COR-L47 (cell line): ENCODE results near the gene PIWIL4.

Experiments
- DNase-seq: peaks from one replicate; lab custom pipeline; 2025; lab: John Stamatoyannopoulos, UW

The PIWIL4 gene

DNA sequence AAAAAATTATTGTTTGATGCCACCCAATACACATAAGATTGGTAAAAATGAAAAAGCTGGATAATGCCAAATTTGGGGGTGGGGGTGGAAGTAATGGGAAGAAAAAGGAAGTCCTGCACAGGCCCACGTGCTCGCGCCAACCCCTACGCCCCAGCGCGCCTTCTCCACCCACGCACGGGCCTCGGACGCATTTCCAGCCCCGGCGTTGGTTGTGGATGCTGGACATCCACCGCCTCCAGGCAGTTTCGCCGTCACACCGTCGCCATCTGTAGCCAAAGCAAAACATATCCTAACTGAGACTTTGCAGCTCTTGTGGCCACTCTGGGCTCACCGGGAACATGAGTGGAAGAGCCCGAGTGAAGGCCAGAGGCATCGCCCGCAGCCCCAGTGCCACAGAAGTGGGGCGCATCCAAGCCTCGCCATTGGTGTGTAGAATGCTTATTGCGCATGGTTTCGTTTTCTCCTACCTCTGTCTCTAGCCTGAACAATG lies at the start of gene PIWIL4:
PIWIL4 (plus strand) TSS at position 188 of the 490 bp plus-strand sequence; CDS start at position 339, 151 bp downstream.
- no peak for DNase-seq

DNA sequence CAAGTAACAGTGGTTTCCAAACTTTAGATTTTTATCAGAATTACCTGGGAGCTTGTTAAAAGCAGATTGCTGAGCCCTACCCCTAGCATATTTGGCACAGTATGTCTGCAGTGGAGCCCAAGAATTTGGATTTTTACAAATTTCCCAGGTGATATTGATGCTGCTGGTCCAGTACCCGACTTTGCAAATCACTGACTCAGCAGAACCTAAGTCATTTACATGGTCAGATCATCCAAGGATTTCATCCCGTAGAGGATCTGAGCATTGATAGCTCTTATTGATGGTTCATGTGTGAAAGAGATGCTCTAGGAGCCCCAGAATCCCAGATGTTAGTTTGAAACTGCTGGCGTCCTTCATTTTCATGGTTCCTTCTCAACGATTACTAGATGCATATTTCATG lies 48.9 kb upstream of the PIWIL4 start:
- no peak for DNase-seq

DNA sequence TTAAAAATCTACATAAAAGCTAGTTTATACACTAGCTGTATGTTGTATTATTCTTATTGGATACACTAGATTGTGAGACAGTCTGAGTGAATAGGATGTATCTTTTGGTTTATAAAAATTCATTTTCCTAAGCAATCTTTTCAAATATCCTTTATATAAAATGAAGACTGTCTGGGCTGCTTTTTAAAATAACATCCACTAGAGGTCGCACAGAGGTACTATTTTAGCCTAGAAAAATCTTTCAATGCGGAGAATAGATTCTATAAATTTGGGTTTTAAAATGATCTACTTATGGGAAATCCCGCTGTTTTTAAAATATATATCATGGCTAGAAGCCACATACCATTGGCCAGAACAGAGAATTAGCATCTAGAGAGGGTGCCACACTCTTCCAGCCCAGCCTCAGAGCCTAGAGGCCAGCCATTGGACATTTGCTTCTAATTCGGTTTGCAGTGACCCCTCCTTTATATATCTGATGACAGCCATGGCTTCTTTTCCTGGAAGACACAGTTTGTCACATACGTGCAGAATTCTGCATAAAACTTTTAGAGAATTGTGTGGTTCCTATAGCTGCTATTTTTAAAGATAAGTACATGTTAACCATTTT lies 47.6 kb upstream of the PIWIL4 start:
- DNase-seq: no peak

DNA sequence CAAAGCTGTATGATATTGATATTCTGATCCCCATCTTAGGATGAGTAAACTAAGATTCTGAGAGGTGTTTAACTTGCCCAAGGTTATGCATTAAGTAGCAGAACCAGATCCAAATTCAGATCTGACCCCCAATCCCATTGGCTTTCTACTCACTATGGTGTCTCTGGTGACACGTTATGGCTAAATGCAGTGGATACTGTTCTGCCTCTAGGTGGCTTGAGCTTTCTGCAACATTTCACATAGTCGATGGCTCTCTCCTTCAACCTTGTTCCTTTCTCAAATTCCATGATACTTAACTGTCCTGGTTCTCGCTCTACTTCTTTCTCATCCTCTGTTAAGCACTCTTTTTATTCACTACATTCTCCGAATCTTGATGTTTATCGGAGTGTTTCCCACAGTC lies 45.5 kb upstream of the PIWIL4 start:
- DNase-seq: no peak

DNA sequence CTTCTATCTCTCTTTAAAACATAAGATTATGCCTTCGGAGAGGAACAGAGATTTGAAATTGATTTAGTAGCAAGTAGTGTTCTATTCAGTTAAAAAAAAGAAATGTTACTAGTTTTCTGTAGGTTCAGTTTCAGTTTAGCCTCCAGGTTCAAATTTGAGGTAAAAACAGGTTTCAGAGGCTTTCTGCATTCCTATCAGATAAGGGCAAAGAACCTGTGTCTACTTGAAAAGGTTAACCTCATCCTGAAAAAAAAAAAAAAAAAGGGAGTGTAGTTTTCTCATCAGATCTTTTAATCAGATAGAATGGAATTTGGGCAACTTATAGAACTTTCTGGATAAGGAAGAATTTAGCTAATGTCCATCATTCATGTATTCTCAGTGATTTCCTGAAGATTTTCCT lies 42.8 kb upstream of the PIWIL4 start:
- no peak for DNase-seq

DNA sequence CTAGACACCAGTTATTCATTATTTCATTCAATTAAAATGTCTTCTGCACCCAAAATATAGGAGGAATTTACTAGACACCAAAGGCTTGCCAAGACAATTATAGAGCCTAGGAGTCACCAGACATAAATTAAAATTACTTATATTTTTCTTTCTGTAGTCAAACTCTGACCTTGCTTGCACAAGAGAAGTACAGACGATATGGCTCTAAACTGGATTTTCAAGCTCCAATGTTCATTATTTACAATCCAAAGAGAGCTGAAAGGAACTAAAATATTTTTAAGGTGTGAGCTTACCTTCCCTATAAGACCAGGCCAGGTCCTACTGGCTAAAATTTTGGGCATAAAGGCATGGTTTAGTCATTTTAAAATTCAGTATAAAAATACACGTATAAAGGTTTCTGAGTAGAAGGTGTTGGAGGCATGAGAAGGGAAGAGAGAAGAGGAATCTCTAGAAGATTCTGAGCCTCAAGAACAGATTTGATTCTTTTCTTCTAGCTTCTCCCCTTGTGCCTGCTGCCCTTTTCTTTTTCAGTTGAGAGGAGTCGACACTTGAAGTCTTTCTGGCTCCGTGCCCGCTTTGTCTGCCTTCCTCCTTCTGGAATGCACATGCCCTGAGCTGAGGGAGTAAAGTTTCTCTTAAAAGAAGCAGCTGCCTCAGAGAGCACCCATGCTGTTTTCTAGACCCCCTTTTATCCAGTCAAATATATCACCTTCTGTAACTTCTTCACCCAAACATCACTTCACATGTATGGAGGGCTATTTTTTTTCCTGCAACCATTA lies 41.4 kb upstream of the PIWIL4 start:
- DNase-seq: no peak

DNA sequence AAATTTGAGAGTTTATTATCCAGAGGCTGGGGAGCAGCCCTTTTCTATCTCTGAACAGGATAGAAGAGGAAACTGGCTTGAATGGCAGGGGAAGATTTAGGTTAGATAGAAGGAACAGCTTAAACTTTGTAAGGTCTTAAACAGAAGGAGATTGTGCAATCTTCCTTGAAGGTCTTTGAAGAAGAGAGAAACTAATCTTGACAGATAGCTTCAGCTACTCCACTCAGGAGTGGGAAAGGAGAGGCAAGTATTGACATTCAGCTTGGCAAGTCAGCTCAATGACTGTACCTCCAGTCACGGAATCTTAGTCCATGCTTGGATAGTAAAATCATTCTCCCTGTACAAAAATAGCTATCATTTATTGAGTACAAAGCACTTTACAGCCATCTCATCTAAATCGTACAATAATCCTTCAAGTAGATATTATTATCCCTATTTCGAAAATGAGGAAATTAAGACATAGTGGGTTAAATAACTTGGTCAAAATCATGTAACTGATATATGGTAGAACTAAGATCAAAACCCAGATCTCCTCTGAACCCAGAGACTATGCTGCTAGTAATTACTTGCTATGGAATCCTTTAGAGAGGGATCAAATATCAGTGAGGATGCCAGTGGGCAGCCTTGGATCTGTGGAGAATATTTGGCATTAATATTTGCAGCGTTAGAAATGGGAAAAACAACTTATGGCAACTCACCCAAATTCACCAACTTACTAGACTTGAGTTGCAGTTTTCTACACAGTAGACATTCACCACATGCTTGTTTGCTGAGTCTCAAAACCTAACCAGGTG lies 40.3 kb upstream of the PIWIL4 start:
- no peak for DNase-seq

DNA sequence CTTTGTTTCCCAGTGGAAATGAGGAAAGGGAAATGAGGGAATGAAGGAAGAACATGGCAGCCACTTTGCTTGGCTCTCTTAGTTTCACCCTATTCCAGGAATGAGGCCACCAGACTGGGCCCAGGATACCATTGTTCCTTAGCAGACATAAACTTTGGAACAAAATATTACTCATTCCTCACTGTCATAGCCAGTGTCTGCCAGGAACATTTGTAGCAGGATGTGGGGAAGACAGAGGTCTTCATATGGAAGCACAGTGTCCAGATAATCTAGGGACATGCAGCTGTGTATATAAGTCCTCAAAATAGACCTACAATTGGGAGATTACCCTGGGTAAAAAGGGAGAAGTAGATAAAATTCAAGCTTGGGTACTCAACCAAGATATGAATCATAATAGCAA lies 38.6 kb upstream of the PIWIL4 start:
- no peak for DNase-seq

DNA sequence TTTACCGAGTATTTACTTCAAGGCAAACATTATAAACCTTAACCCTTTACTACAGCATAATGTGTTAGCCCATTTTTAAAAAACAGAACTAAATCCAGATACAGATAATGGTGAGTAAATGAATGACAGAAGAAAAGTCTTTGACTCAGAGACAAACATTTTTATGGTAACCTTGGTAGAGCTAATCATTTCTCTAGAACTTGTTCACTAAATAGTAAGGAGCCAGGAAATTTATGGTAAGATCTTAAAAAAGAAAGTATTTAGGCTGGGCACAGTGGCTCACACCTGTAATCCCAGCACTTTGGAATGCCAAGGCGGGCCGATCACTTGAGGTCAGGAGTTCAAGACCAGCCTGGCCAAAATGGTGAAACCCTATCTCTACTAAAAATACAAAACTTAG lies 35.0 kb upstream of the PIWIL4 start:
- DNase-seq: no peak

DNA sequence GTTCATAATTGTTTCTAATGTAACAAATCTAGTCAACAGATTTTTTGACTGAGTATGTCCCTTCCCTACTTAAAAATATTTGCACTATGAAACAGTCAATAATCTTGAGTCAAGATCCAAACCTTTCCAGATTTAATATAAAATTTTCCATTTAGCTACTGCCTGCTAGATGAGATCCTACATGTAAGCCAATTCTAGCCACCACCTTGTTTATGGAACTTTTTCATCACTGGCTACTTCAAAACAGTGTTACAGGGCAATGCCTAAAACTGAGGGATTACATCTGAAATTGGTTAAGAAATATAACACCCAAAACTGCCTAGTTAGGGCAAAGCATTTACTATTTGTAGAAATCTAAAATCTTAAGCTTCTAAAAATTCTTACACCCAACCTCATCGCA lies 34.0 kb upstream of the PIWIL4 start:
- no peak for DNase-seq

DNA sequence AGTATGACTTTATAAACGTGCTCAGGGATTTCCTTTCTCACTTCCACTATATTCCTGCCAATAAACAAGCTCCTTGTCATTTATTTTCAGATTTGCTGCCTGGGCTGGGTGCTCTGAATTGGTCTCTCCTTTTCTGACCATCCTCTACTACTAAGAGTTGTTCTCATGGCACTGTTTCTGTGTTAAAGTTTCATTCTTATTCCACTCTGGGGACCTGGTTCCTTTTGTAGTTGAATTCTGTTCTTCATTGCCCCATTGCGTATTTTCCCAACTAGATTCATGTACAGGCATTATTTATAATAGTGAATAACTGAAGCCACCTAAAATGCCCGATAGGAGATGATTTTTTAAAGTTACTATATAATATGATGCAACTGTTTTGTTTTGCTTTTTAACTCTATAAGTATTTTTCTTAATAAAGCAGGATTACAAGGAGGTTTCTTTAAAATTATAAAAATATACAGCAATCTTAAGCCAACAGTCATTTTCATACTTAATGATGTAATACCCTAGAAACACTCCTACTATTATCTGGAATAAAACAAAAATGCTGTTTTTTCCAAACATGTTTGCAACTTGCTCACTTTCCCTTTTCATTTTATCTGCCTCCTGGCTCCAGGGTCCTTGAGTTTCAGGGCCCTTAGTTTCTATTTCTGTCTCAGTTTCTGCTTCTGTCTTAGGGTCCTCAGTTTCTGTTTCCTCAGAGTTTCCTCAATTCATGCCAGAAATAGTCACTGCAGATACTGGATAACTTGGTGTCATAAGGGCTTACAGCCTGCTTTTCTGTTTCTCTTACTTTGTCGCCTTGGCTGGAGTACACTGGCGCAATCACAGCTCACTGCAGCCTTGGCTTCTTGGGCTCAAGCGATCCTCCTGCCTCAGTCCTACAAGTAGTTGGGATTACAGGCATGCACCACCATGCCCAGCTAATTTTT lies 33.2 kb upstream of the PIWIL4 start:
- DNase-seq: no peak

DNA sequence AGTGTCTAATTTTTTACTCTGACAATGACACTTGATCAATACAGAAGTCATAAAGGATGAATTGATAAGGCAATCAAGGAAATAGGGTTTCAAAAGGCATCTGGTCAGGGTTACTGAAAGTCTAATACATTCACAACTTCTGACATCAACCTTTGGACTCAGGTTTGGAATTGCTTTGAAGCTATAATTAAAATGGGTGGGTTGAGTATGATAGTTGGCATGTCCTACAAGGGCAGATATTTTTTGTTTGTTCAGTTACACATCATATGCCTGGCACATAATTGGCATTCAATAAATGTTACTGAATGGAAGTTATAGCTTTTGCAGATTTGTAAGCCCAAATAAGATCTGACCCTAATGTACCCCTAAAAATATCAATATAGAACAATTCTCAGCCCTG lies 30.8 kb upstream of the PIWIL4 start:
- no peak for DNase-seq

DNA sequence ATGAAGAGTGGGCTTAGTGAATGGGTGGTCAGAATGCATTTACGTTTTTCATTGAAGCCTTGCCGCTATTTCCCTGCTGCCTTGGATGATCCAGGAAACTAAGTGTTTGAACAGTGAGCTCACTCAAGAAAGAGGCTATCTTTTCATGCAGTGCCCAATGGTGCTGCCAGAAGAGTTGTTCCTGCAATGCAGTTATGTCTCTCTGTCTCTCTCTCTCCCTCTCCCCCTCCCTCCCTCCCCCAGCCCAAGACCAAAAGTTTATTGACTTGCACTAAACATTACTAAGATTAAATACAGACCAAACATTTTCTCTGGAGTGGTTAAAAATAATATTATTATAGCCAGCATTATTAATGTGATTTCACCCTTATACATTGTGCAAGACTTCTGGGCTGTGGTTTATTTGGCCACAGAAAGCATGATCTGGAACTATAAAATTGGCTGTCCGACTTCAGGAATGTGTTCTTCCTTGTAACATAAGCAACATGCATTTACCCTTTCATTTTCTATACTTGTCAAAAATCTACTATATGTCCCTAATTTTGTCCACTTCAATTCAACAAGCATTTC lies 30.1 kb upstream of the PIWIL4 start:
- DNase-seq: no peak

DNA sequence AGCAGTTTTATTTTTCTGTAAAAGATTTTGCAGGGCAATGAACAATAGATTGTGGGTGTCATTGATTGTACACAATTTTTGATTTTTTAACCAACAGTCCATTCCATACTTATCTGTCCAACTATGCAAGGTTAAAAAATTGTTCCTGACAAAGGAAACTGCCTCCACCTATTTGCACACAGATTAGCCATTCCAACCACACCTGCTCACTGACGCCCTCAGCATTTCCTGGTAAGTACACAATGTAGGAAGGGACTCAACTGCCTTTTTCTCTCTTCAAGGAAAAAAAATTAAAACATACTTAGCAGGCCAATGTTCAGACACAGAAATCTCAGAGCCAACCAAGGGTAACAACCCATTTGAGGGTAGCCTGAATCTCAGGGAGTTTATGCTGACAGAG lies 27.7 kb upstream of the PIWIL4 start:
- DNase-seq: no peak

DNA sequence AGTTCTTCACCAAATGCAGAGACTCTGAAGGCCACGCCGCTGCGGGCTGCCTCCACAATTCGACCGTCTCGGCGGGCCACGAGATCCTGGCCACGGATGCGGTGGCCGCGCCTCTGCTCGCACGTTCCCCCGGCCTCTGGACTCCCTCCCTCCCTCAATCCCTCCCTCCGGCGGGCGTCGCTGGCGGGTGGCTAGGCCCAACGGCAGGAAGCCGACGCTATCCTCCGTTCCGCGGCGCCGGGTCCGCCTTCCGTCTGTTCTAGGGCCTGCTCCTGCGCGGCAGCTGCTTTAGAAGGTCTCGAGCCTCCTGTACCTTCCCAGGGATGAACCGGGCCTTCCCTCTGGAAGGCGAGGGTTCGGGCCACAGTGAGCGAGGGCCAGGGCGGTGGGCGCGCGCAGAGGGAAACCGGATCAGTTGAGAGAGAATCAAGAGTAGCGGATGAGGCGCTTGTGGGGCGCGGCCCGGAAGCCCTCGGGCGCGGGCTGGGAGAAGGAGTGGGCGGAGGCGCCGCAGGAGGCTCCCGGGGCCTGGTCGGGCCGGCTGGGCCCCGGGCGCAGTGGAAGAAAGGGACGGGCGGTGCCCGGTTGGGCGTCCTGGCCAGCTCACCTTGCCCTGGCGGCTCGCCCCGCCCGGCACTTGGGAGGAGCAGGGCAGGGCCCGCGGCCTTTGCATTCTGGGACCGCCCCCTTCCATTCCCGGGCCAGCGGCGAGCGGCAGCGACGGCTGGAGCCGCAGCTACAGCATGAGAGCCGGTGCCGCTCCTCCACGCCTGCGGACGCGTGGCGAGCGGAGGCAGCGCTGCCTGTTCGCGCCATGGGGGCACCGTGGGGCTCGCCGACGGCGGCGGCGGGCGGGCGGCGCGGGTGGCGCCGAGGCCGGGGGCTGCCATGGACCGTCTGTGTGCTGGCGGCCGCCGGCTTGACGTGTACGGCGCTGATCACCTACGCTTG lies 23.2 kb upstream of the PIWIL4 start, which contains the start of gene FUT4:
FUT4 (plus strand) TSS at position 227 of the 951 bp plus-strand sequence; CDS start at position 440, 213 bp downstream.
- peak; percentile 72 for DNase-seq

DNA sequence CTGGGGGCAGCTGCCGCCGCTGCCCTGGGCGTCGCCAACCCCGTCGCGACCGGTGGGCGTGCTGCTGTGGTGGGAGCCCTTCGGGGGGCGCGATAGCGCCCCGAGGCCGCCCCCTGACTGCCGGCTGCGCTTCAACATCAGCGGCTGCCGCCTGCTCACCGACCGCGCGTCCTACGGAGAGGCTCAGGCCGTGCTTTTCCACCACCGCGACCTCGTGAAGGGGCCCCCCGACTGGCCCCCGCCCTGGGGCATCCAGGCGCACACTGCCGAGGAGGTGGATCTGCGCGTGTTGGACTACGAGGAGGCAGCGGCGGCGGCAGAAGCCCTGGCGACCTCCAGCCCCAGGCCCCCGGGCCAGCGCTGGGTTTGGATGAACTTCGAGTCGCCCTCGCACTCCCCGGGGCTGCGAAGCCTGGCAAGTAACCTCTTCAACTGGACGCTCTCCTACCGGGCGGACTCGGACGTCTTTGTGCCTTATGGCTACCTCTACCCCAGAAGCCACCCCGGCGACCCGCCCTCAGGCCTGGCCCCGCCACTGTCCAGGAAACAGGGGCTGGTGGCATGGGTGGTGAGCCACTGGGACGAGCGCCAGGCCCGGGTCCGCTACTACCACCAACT lies 22.4 kb upstream of the PIWIL4 start:
- DNase-seq: no peak

DNA sequence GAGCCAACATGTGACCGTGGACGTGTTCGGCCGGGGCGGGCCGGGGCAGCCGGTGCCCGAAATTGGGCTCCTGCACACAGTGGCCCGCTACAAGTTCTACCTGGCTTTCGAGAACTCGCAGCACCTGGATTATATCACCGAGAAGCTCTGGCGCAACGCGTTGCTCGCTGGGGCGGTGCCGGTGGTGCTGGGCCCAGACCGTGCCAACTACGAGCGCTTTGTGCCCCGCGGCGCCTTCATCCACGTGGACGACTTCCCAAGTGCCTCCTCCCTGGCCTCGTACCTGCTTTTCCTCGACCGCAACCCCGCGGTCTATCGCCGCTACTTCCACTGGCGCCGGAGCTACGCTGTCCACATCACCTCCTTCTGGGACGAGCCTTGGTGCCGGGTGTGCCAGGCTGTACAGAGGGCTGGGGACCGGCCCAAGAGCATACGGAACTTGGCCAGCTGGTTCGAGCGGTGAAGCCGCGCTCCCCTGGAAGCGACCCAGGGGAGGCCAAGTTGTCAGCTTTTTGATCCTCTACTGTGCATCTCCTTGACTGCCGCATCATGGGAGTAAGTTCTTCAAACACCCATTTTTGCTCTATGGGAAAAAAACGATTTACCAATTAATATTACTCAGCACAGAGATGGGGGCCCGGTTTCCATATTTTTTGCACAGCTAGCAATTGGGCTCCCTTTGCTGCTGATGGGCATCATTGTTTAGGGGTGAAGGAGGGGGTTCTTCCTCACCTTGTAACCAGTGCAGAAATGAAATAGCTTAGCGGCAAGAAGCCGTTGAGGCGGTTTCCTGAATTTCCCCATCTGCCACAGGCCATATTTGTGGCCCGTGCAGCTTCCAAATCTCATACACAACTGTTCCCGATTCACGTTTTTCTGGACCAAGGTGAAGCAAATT lies 21.7 kb upstream of the PIWIL4 start:
- no peak for DNase-seq

DNA sequence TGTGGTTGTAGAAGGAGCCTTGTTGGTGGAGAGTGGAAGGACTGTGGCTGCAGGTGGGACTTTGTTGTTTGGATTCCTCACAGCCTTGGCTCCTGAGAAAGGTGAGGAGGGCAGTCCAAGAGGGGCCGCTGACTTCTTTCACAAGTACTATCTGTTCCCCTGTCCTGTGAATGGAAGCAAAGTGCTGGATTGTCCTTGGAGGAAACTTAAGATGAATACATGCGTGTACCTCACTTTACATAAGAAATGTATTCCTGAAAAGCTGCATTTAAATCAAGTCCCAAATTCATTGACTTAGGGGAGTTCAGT lies 21.1 kb upstream of the PIWIL4 start:
- no peak for DNase-seq

DNA sequence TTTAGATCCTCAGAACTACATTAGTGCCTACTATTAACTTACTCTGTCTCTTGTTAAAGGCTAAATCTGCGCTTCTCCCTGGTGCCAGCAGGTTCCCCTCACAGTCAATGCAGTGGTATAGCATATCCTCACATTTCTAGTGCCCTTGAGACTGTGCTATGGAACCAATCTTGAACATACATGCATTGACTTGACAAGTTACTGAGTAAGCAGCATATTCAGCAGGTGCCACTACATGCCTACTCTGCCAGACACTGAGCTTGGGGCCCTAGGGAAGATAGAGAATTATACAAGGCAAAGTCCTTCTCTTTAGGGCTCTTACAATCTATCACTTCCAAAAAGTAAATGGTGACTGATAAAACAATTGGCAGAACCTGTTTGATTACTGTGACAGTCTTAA lies 20.3 kb upstream of the PIWIL4 start:
- DNase-seq: no peak
